ENCODE measurements around the gene OSER1.

- TF ChIP-seq CTCF (IDR thresholded peaks at IDR 0.05) (no peak), POLR2A (IDR thresholded peaks at IDR 0.05) (no peak), POLR2AphosphoS5 (IDR thresholded peaks at IDR 0.05) (no peak), EP300 (IDR thresholded peaks at IDR 0.05; ENCODE audit: low read depth) (no peak)
Observed at GRCh38 chr20:44211177-44212039, 837 bp upstream of the OSER1 start.

Data from transverse colon (tissue), 4 donors.